ENCODE data around the gene OR4D1.
"Not testable (repeated sequence)": the region's sequence is repeated elsewhere in the genome, so short reads cannot be mapped to it uniquely, and the experiment has no call there.

OR4D1 gene

DNA sequence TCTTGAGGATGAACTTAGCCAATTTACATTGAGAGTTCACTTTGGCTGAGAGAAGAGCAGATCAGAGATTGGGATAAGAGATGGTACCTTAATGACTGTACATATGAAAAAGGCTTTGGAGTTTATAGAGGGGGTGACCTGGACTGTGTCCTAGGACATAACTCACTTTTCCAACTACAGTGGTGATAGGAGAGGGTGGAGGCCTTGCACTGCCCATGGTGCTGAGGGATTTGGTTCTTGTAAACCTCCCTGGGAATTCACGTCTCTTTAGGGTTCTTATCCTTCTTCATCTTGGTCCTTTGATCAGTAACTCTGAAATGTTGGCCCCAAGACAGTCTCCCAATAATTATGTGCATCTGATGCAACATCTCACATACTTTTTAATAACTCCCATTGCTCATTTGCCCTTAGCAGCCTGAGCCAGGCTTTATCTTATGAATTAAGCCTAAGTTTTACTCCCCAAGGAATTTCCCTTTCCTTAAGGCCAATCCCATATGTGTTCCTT lies at the start of gene OR4D1:
Gene OR4D1 (plus strand): TSS at position 455 of the 505 bp plus-strand sequence. CDS start 6,770 bp downstream, outside the sequence.
- Histone ChIP-seq H3K4me1 (ENCODE audit: control insufficient read depth, insufficient read depth, low read length) (no peaks in the 10 kb centered on the region), H3K27me3 (ENCODE audit: control insufficient read depth, insufficient read depth, low read length) (0 out of 2 replicates have a peak, but pooled peaks cover 4% of the 10 kb centered on the region), H3K36me3 (ENCODE audit: control insufficient read depth, insufficient read depth, low read length) (no peaks in the 10 kb centered on the region), H3K4me3 (ENCODE audit: low read depth, low read length) (no peak within 1 kb of the TSS), H3K9me3 (ENCODE audit: control insufficient read depth, insufficient read depth, low read length) (no peaks in the 10 kb centered on the region), H3K9ac (ENCODE audit: low read depth, low read length) (no peak within 1 kb of the TSS), H3K27ac (ENCODE audit: low read depth, low read length) (no peak within 1 kb of the TSS)

DNA sequence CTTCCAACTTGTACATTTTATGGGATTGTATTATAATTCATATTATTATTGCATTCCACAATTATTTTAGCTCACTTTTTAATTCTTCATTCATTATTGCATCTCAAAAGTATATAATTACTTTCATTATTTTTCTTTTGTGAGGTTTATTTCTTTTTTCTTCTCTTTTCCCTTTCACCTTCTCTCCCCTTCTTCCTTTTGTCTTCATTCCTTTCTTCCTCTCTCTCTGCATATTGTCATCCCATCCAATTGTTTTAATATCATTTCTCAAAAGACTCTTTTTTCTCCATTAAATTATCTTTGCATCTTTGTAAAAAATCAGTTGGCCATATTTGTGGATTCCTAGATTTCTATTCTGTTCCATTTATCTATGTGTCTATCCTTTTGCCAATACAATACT lies 47.7 kb upstream of the OR4D1 start:
- no peak overlapping the region for H3K27ac ChIP-seq (ENCODE audit: low read depth, low read length)
- no peaks in the 10 kb centered on the region for H3K36me3 ChIP-seq (ENCODE audit: control insufficient read depth, insufficient read depth, low read length)
- H3K27me3 ChIP-seq (ENCODE audit: control insufficient read depth, insufficient read depth, low read length) = no peaks in the 10 kb centered on the region
- no peak overlapping the region for H3K4me3 ChIP-seq (ENCODE audit: low read depth, low read length)
- no peaks in the 10 kb centered on the region for H3K9me3 ChIP-seq (ENCODE audit: control insufficient read depth, insufficient read depth, low read length)
- no peak overlapping the region for H3K9ac ChIP-seq (ENCODE audit: low read depth, low read length)
- no peaks in the 10 kb centered on the region for H3K4me1 ChIP-seq (ENCODE audit: control insufficient read depth, insufficient read depth, low read length)

DNA sequence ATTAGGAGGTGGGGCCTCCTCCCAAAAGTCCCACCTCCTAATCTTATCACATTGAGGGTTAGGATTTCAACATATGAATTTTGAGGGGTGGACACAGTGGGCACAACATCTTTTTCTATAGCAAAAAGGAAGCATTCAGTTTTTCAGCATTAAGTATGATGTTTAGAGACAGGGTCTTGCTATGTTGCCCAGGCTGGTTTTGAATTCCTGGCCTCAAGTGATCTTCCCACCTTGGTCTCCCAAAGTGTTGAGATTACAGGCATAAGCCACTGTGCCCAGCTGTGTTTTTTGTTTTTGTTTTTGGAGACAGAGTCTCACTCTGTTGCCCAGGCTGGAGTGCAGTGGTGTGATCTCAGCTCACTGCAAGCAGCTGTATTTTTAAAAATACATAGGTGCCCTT lies 46.3 kb upstream of the OR4D1 start:
- H3K4me1 ChIP-seq (ENCODE audit: control insufficient read depth, insufficient read depth, low read length); H3K27me3 ChIP-seq (ENCODE audit: control insufficient read depth, insufficient read depth, low read length); H3K36me3 ChIP-seq (ENCODE audit: control insufficient read depth, insufficient read depth, low read length); H3K27ac ChIP-seq (ENCODE audit: low read depth, low read length); H3K4me3 ChIP-seq (ENCODE audit: low read depth, low read length); H3K9ac ChIP-seq (ENCODE audit: low read depth, low read length); H3K9me3 ChIP-seq (ENCODE audit: control insufficient read depth, insufficient read depth, low read length): not testable (repeated sequence)

- H3K9me3 ChIP-seq (ENCODE audit: control insufficient read depth, insufficient read depth, low read length) = no peaks in the 10 kb centered on the region
- H3K36me3 ChIP-seq (ENCODE audit: control insufficient read depth, insufficient read depth, low read length) = no peaks in the 10 kb centered on the region
- H3K4me3 ChIP-seq (ENCODE audit: low read depth, low read length) = no peak overlapping the region
- no peak overlapping the region for H3K9ac ChIP-seq (ENCODE audit: low read depth, low read length)
- H3K27me3 ChIP-seq (ENCODE audit: control insufficient read depth, insufficient read depth, low read length) = no peaks in the 10 kb centered on the region
- no peaks in the 10 kb centered on the region for H3K4me1 ChIP-seq (ENCODE audit: control insufficient read depth, insufficient read depth, low read length)
- no peak overlapping the region for H3K27ac ChIP-seq (ENCODE audit: low read depth, low read length)
Measured at GRCh38 chr17:58105093-58105492, 43.1 kb upstream of the OR4D1 start.

GRCh38 chr17:58107306-58107705 lies 40.9 kb upstream of the OR4D1 start:
- no peaks in the 10 kb centered on the region for H3K36me3 ChIP-seq (ENCODE audit: control insufficient read depth, insufficient read depth, low read length)
- H3K9ac ChIP-seq (ENCODE audit: low read depth, low read length) = no peak overlapping the region
- no peaks in the 10 kb centered on the region for H3K27me3 ChIP-seq (ENCODE audit: control insufficient read depth, insufficient read depth, low read length)
- H3K9me3 ChIP-seq (ENCODE audit: control insufficient read depth, insufficient read depth, low read length) = no peaks in the 10 kb centered on the region
- H3K27ac ChIP-seq (ENCODE audit: low read depth, low read length) = no peak overlapping the region
- no peaks in the 10 kb centered on the region for H3K4me1 ChIP-seq (ENCODE audit: control insufficient read depth, insufficient read depth, low read length)
- no peak overlapping the region for H3K4me3 ChIP-seq (ENCODE audit: low read depth, low read length)

- Histone ChIP-seq H3K4me1 (ENCODE audit: control insufficient read depth, insufficient read depth, low read length) (no peaks in the 10 kb centered on the region), H3K27ac (ENCODE audit: low read depth, low read length) (no peak overlapping the region), H3K9me3 (ENCODE audit: control insufficient read depth, insufficient read depth, low read length) (no peaks in the 10 kb centered on the region), H3K27me3 (ENCODE audit: control insufficient read depth, insufficient read depth, low read length) (no peaks in the 10 kb centered on the region), H3K9ac (ENCODE audit: low read depth, low read length) (no peak overlapping the region), H3K36me3 (ENCODE audit: control insufficient read depth, insufficient read depth, low read length) (no peaks in the 10 kb centered on the region), H3K4me3 (ENCODE audit: low read depth, low read length) (no peak overlapping the region)
Measured at GRCh38 chr17:58109197-58109596, 39.0 kb upstream of the OR4D1 start.

DNA sequence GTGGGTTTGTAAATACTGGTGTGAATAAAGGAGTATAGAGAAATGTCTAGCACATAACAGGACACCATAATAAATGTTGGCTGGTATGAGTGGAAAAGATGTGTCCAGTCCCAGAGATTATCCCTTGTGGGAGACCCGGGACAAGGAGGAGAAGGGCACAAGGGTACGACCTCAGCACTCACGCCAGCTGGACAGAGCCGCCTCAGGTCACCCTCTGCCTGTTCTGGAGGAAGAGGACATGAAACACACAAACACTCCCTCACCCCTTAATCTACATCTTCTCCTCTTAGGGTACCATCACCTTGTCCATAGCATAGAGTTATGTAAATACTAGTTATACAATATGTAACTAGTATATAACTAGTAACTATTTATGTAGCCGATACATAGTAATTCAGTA lies 38.2 kb upstream of the OR4D1 start:
- Histone ChIP-seq H3K36me3 (ENCODE audit: control insufficient read depth, insufficient read depth, low read length) (no peaks in the 10 kb centered on the region), H3K27me3 (ENCODE audit: control insufficient read depth, insufficient read depth, low read length) (no peaks in the 10 kb centered on the region), H3K4me3 (ENCODE audit: low read depth, low read length) (no peak overlapping the region), H3K27ac (ENCODE audit: low read depth, low read length) (no peak overlapping the region), H3K9me3 (ENCODE audit: control insufficient read depth, insufficient read depth, low read length) (no peaks in the 10 kb centered on the region), H3K4me1 (ENCODE audit: control insufficient read depth, insufficient read depth, low read length) (no peaks in the 10 kb centered on the region), H3K9ac (ENCODE audit: low read depth, low read length) (no peak overlapping the region)

DNA sequence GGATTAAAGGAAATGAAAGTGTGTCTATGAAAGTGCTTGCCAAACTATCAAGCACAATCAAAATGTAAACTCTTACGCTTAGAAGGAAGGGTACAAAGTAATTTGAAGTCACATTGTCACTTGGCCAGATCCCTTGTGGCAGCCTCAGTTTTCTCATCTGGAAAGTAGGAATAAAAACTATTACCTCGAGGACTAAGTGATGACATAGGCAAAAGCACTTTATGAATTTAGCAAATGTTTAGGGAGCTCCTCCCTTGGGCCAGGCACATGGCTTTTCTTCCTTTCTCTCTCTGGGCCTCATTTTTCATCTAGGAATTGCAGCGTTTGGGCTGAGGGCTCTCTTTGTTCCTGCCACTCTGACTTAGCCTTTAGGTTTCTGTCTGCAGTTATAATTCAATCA lies 36.5 kb upstream of the OR4D1 start:
- Histone ChIP-seq H3K9ac (ENCODE audit: low read depth, low read length) (no peak overlapping the region), H3K4me3 (ENCODE audit: low read depth, low read length) (no peak overlapping the region)

DNA sequence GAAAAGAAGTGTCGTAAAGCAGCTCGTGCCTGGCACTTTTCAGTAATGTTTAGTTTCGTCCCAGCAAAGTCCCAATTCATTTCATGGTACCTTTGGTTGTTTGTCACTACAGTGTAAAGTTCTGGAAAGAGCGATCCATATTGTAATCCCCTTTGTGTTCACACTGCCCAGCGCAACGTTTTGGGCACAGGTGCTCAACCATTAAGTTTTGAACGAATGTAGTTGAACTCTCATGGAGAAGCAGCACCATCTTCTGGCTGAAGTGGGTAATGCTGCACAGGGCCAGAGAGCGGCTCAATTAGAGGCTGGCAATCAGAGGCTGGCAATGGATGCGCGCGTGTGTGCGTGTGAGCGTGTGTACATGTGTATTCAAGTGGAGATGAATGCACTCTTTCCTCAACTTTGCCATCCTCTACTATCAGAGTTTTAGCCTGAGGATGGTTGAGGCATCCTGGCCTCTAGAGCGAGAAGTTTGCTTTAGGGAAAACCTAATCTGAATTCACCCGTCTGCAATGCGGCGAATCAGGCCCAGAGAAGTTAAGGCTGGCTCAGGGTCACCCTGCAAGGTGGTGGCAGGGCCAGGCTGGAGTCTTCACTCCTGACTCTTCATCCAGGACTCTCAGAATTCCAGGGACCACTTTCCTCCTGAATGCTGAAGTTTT lies 35.1 kb upstream of the OR4D1 start:
- H3K27ac ChIP-seq (ENCODE audit: low read depth, low read length) = no peak overlapping the region
- H3K9ac ChIP-seq (ENCODE audit: low read depth, low read length) = no peak overlapping the region
- H3K36me3 ChIP-seq (ENCODE audit: control insufficient read depth, insufficient read depth, low read length) = no peaks in the 10 kb centered on the region
- H3K27me3 ChIP-seq (ENCODE audit: control insufficient read depth, insufficient read depth, low read length) = peaks cover 2% of the 10 kb centered on the region; the same call in 1 of the 2 replicates
- H3K9me3 ChIP-seq (ENCODE audit: control insufficient read depth, insufficient read depth, low read length) = no peaks in the 10 kb centered on the region
- H3K4me3 ChIP-seq (ENCODE audit: low read depth, low read length) = no peak overlapping the region
- no peaks in the 10 kb centered on the region for H3K4me1 ChIP-seq (ENCODE audit: control insufficient read depth, insufficient read depth, low read length)

More for the DNA sequence above, 36.5 kb upstream of the OR4D1 start:
- no peak overlapping the region for H3K27ac ChIP-seq (ENCODE audit: low read depth, low read length)
- no peaks in the 10 kb centered on the region for H3K9me3 ChIP-seq (ENCODE audit: control insufficient read depth, insufficient read depth, low read length)
- H3K27me3 ChIP-seq (ENCODE audit: control insufficient read depth, insufficient read depth, low read length) = no peaks in the 10 kb centered on the region
- no peaks in the 10 kb centered on the region for H3K36me3 ChIP-seq (ENCODE audit: control insufficient read depth, insufficient read depth, low read length)
- no peaks in the 10 kb centered on the region for H3K4me1 ChIP-seq (ENCODE audit: control insufficient read depth, insufficient read depth, low read length)

GRCh38 chr17:58113947-58114346 lies 34.2 kb upstream of the OR4D1 start:
- Histone ChIP-seq H3K4me1 (ENCODE audit: control insufficient read depth, insufficient read depth, low read length) (no peaks in the 10 kb centered on the region), H3K27me3 (ENCODE audit: control insufficient read depth, insufficient read depth, low read length) (peaks cover 2% of the 10 kb centered on the region; the same call in 1 of the 2 replicates), H3K9me3 (ENCODE audit: control insufficient read depth, insufficient read depth, low read length) (no peaks in the 10 kb centered on the region), H3K4me3 (ENCODE audit: low read depth, low read length) (no peak overlapping the region), H3K9ac (ENCODE audit: low read depth, low read length) (no peak overlapping the region), H3K27ac (ENCODE audit: low read depth, low read length) (no peak overlapping the region), H3K36me3 (ENCODE audit: control insufficient read depth, insufficient read depth, low read length) (no peaks in the 10 kb centered on the region)

DNA sequence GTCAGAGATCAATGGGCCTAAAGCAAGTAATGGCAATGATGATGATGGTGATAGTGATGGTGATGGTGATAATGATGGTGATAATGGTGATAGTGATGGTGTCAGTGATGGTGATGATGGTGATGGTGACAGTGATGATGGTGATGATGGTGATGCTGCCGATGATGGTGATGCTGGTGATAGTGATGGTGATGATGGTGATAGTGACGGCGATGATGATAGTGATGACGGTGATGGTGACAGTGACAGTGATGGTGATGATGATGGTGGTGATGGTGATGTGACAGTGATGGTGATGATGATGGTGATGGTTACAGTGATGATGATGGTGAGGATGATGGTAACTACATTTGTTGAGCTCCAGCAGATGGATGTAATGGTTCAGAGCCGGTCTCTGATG lies 30.8 kb upstream of the OR4D1 start:
- Histone ChIP-seq H3K36me3 (ENCODE audit: control insufficient read depth, insufficient read depth, low read length) (no peaks in the 10 kb centered on the region), H3K27me3 (ENCODE audit: control insufficient read depth, insufficient read depth, low read length) (peaks cover 2% of the 10 kb centered on the region; the same call in 1 of the 2 replicates), H3K4me3 (ENCODE audit: low read depth, low read length) (no peak overlapping the region), H3K9ac (ENCODE audit: low read depth, low read length) (no peak overlapping the region), H3K27ac (ENCODE audit: low read depth, low read length) (no peak overlapping the region), H3K4me1 (ENCODE audit: control insufficient read depth, insufficient read depth, low read length) (no peaks in the 10 kb centered on the region), H3K9me3 (ENCODE audit: control insufficient read depth, insufficient read depth, low read length) (no peaks in the 10 kb centered on the region)

Data from HUES48 (cell line).